HL-60 (cell line): ENCODE measurements around the gene FGFBP3.
"Not testable (repeated sequence)": the region's sequence is repeated elsewhere in the genome, so short reads cannot be mapped to it uniquely, and the experiment has no call there.

Experiments
- DNase-seq, 2 experiments: peaks; one replicate each; pipeline ENCODE4 v3.0.0-alpha.2; 2010 to 2020; ENCODE audit warnings: low read depth in 1 of 2, low spot score in 1 of 2
- H3K27ac ChIP-seq: fragments of 250-450 bp; sonication (Bioruptor Pico); replicated peaks from 2 replicates; pipeline ENCODE4 v1.5.1; 2020; ENCODE audit warnings: mild to moderate bottlenecking, moderate library complexity
- H3K27me3 ChIP-seq: fragments of 250-450 bp; sonication (Bioruptor Pico); 2 replicates; pipeline ENCODE4 v1.5.1; 2021; ENCODE audit warnings: mild to moderate bottlenecking, moderate library complexity; ENCODE audit not compliant: insufficient read depth, poor library complexity, severe bottlenecking
- H3K4me3 ChIP-seq: replicated peaks from 2 replicates; pipeline ENCODE4 v1.5.1; 2011; ENCODE audit warnings: mild to moderate bottlenecking, control low read depth, low read length; ENCODE audit not compliant: insufficient read depth
- CTCF ChIP-seq: IDR thresholded peaks from one replicate; pipeline ENCODE4 v1.5.1; 2011; ENCODE audit warnings: low read length, control low read depth, inconsistent platforms; ENCODE audit not compliant: insufficient read depth
- GABPA ChIP-seq: IDR thresholded peaks from 2 replicates; pipeline ENCODE4 v1.6.1; 2012; ENCODE audit warnings: low read depth
- POLR2AphosphoS5 ChIP-seq: IDR thresholded peaks from 2 replicates; pipeline ENCODE4 v1.6.1; 2012; ENCODE audit warnings: low read depth
- REST ChIP-seq: IDR thresholded peaks from 2 replicates; pipeline ENCODE4 v1.6.1; 2012; ENCODE audit warnings: low read depth; ENCODE audit not compliant: insufficient replicate concordance
- SPI1 ChIP-seq: IDR thresholded peaks from 2 replicates; pipeline ENCODE4 v1.6.1; 2012; ENCODE audit warnings: low read depth, mild to moderate bottlenecking, borderline replicate concordance

The FGFBP3 gene

GRCh38 chr10:91907033-91907594, 2.2 kb downstream of the FGFBP3 start:
- no peak for DNase-seq
- Histone ChIP-seq H3K27me3 (no peaks in the 10 kb centered on the region), H3K27ac (no peak overlapping the region), H3K4me3 (no peak overlapping the region; the same call in 1 of the 2 replicates)
- TF ChIP-seq GABPA (no peak), POLR2AphosphoS5 (no peak), REST (no peak), SPI1 (no peak), CTCF (no peak)

- DNase-seq, result peak; percentile 77 to 78
- no peak for TF ChIP-seq CTCF
- 0 out of 2 replicates have a peak, but pooled peaks have one; percentile 37 for TF ChIP-seq GABPA
- no peak for TF ChIP-seq REST
- Histone ChIP-seq H3K27me3 (no peaks in the 10 kb centered on the region), H3K4me3 (no peak overlapping the region), H3K27ac (peak overlapping the region; percentile 77)
These were observed 7.3 kb downstream of the FGFBP3 start for GRCh38 chr10:91901784-91902677.

- DNase-seq, result no peak
- Histone ChIP-seq H3K4me3 (no peak overlapping the region), H3K27ac (no peak overlapping the region), H3K27me3 (no peaks in the 10 kb centered on the region)
- TF ChIP-seq SPI1, result no peak
These were observed 11.9 kb downstream of the FGFBP3 start for GRCh38 chr10:91897421-91897820.

GRCh38 chr10:91896212-91896756, 13.0 kb downstream of the FGFBP3 start:
- no peak for TF ChIP-seq REST
- TF ChIP-seq SPI1, result no peak
- no peak for TF ChIP-seq POLR2AphosphoS5
- TF ChIP-seq GABPA, result no peak
- TF ChIP-seq CTCF, result no peak
- no peak overlapping the region for H3K27ac ChIP-seq
- H3K27me3 ChIP-seq, result no peaks in the 10 kb centered on the region
- H3K4me3 ChIP-seq, result no peak overlapping the region
- no peak for DNase-seq

GRCh38 chr10:91894261-91894685, 15.0 kb downstream of the FGFBP3 start:
- DNase-seq, H3K4me3 ChIP-seq, H3K27ac ChIP-seq, H3K27me3 ChIP-seq: not testable (repeated sequence)
